Mesenchymal stem cell (in vitro differentiated cells and primary cell): ENCODE measurements around the gene ITGAL.

ENCODE experiments used
- DNase-seq: peaks from one replicate; pipeline ENCODE4 v3.0.0-alpha.2; 2013
- H2AFZ ChIP-seq: one replicate; pipeline ENCODE4 v1.6.1; 2013; ENCODE audit warnings: low read depth, mild to moderate bottlenecking, control low read depth, inconsistent platforms, low read length, moderate library complexity
- H2AK5ac ChIP-seq: 2 replicates; pipeline ENCODE4 v1.6.1; 2013; ENCODE audit warnings: low read length, moderate library complexity, mild to moderate bottlenecking, inconsistent platforms; ENCODE audit not compliant: severe bottlenecking
- H2BK120ac ChIP-seq: one replicate; pipeline ENCODE4 v1.6.1; 2013; ENCODE audit warnings: low read depth, mild to moderate bottlenecking, inconsistent platforms, low read length, moderate library complexity
- H2BK12ac ChIP-seq, 2 experiments: one replicate each; pipeline ENCODE4 v1.6.1; 2013; ENCODE audit warnings: inconsistent platforms in 2 of 2, low read length in 2 of 2, mild to moderate bottlenecking in 2 of 2, moderate library complexity in 2 of 2, control low read depth in 1 of 2
- H2BK15ac ChIP-seq: one replicate; pipeline ENCODE4 v1.6.1; 2013; ENCODE audit warnings: mild to moderate bottlenecking, low read depth, inconsistent platforms; ENCODE audit not compliant: poor library complexity, severe bottlenecking
- H2BK5ac ChIP-seq: 2 replicates; pipeline ENCODE4 v1.6.1; 2013; ENCODE audit warnings: low read depth, mild to moderate bottlenecking, low read length, control low read depth, inconsistent platforms; ENCODE audit not compliant: poor library complexity, severe bottlenecking
- H3K14ac ChIP-seq, 2 experiments: one replicate each; pipeline ENCODE4 v1.6.1; 2013; ENCODE audit warnings: inconsistent platforms in 2 of 2, low read length in 2 of 2, control low read depth in 1 of 2, mild to moderate bottlenecking in 1 of 2, moderate library complexity in 1 of 2
- H3K18ac ChIP-seq, 2 experiments: one replicate each; pipeline ENCODE4 v1.6.1; 2013; ENCODE audit warnings: inconsistent platforms in 2 of 2, low read length in 2 of 2, control low read depth in 1 of 2, low read depth in 1 of 2, mild to moderate bottlenecking in 1 of 2
- H3K23ac ChIP-seq, 2 experiments: one replicate each; pipeline ENCODE4 v1.6.1; 2013; ENCODE audit warnings: inconsistent platforms in 2 of 2, low read length in 2 of 2, mild to moderate bottlenecking in 2 of 2, moderate library complexity in 2 of 2, control low read depth in 1 of 2
- H3K27ac ChIP-seq: 2 replicates; pipeline ENCODE4 v1.5.1; 2013; ENCODE audit warnings: mild to moderate bottlenecking, moderate library complexity, low read length, control low read depth, inconsistent platforms; ENCODE audit not compliant: poor library complexity, severe bottlenecking
- H3K27me3 ChIP-seq, 2 experiments: 2 replicates each; pipeline versions ENCODE4 v1.6.1 to v1.7.0; 2013; ENCODE audit warnings: low read length in 2 of 2, mild to moderate bottlenecking in 2 of 2, moderate library complexity in 2 of 2, control low read depth in 1 of 2, inconsistent platforms in 1 of 2; ENCODE audit not compliant: control insufficient read depth in 1 of 2, insufficient read depth in 1 of 2
- H3K36me3 ChIP-seq, 2 experiments: 2 replicates each; pipeline versions ENCODE4 v1.6.1 to v1.7.0; 2013; ENCODE audit warnings: low read length in 2 of 2, control low read depth in 1 of 2, inconsistent platforms in 1 of 2, low read depth in 1 of 2, mild to moderate bottlenecking in 1 of 2; ENCODE audit not compliant: insufficient read depth in 2 of 2, control insufficient read depth in 1 of 2
- H3K4ac ChIP-seq, 2 experiments: one replicate each; pipeline ENCODE4 v1.6.1; 2013; ENCODE audit warnings: inconsistent platforms in 2 of 2, low read length in 2 of 2, mild to moderate bottlenecking in 2 of 2, moderate library complexity in 2 of 2, control low read depth in 1 of 2, low read depth in 1 of 2
- H3K4me1 ChIP-seq: 2 replicates; pipeline ENCODE4 v1.6.1; 2013; ENCODE audit warnings: low read depth, low read length, control low read depth; ENCODE audit not compliant: control insufficient read depth, insufficient read depth
- H3K4me2 ChIP-seq: 2 replicates; pipeline ENCODE4 v1.6.1; 2013; ENCODE audit warnings: low read length, mild to moderate bottlenecking, inconsistent platforms; ENCODE audit not compliant: poor library complexity, severe bottlenecking
- H3K4me3 ChIP-seq, 2 experiments: 2 replicates each; pipeline versions ENCODE4 v1.5.1 to v1.7.0; 2013; ENCODE audit warnings: low read length in 2 of 2, mild to moderate bottlenecking in 2 of 2, control low read depth in 1 of 2, low read depth in 1 of 2; ENCODE audit not compliant: insufficient read depth in 1 of 2
- H3K79me1 ChIP-seq: replicated peaks from 2 replicates; pipeline ENCODE4 v1.6.1; 2013; ENCODE audit warnings: mild to moderate bottlenecking, control low read depth, low read length, inconsistent platforms; ENCODE audit not compliant: poor library complexity, severe bottlenecking
- H3K9ac ChIP-seq: 2 replicates; pipeline ENCODE4 v1.7.0; 2013; ENCODE audit warnings: mild to moderate bottlenecking, low read length, moderate library complexity
- H3K9me3 ChIP-seq: 2 replicates; pipeline ENCODE4 v1.7.0; 2013; ENCODE audit warnings: mild to moderate bottlenecking, low read length; ENCODE audit not compliant: control insufficient read depth
- H4K8ac ChIP-seq: one replicate; pipeline ENCODE4 v1.6.1; 2013; ENCODE audit warnings: inconsistent platforms, mild to moderate bottlenecking, low read length, moderate library complexity
- H4K91ac ChIP-seq: one replicate; pipeline ENCODE4 v1.6.1; 2013; ENCODE audit warnings: mild to moderate bottlenecking, low read length, inconsistent platforms
- WGBS: methylation state at CpG from one replicate; pipeline ENCODE4 v1.1.7; 2013; ENCODE audit warnings: mixed read lengths; 5-methylcytosine and 5-hydroxymethylcytosine counted together

ITGAL gene

GRCh38 chr16:30518552-30518951 is 46.0 kb downstream of the ITGAL start:
- Histone ChIP-seq H3K79me1 (no peaks in the 10 kb centered on the region), H3K9ac (no peak overlapping the region), H2AFZ (no peak overlapping the region), H2AK5ac (no peak overlapping the region), H2BK5ac (no peak overlapping the region), H4K91ac (no peak overlapping the region), H3K4ac (no peak overlapping the region), H3K9me3 (no peaks in the 10 kb centered on the region), H2BK120ac (no peak overlapping the region), H3K14ac (no peak overlapping the region), H3K4me2 (no peak overlapping the region), H3K18ac (no peak overlapping the region), H2BK12ac (no peak overlapping the region), H4K8ac (no peak overlapping the region), H2BK15ac (no peak overlapping the region), H3K27me3 (peaks cover 0 to 32% of the 10 kb centered on the region in 2 experiments), H3K23ac (no peak overlapping the region), H3K27ac (no peak overlapping the region), H3K4me1 (peaks cover 11% of the 10 kb centered on the region), H3K36me3 (no peaks in the 10 kb centered on the region), H3K4me3 (no peak overlapping the region)
- no peak for DNase-seq
- WGBS = 95% methylated on average over 10 of the region's 10 CpGs

GRCh38 chr16:30519120-30520049 is 46.8 kb downstream of the ITGAL start:
- Histone ChIP-seq H3K23ac (no peak overlapping the region), H3K9ac (no peak overlapping the region), H2BK15ac (no peak overlapping the region), H2AFZ (no peak overlapping the region), H3K36me3 (peaks cover under 1 to 4% of the 10 kb centered on the region in 2 experiments), H3K27me3 (peaks cover 0 to 32% of the 10 kb centered on the region in 2 experiments), H3K4me1 (peaks cover 17% of the 10 kb centered on the region), H3K27ac (no peak overlapping the region), H3K18ac (no peak overlapping the region), H3K9me3 (no peaks in the 10 kb centered on the region), H4K91ac (no peak overlapping the region), H3K14ac (no peak overlapping the region), H4K8ac (no peak overlapping the region), H3K4me3 (no peak overlapping the region), H3K4me2 (no peak overlapping the region), H2BK5ac (no peak overlapping the region), H3K4ac (no peak overlapping the region), H2BK12ac (no peak overlapping the region), H3K79me1 (peaks cover 2% of the 10 kb centered on the region), H2BK120ac (no peak overlapping the region), H2AK5ac (no peak overlapping the region)
- no peak for DNase-seq
- 96% methylated on average over 20 of the region's 20 CpGs for WGBS

GRCh38 chr16:30521476-30521872 is 48.9 kb downstream of the ITGAL start:
- no peak overlapping the region for H3K23ac ChIP-seq
- H3K14ac ChIP-seq = no peak overlapping the region
- WGBS = 95% methylated on average over 7 of the region's 7 CpGs
- H3K79me1 ChIP-seq = peaks cover 10% of the 10 kb centered on the region
- H3K27me3 ChIP-seq = peaks cover 0 to 27% of the 10 kb centered on the region in 2 experiments
- H3K9me3 ChIP-seq = no peaks in the 10 kb centered on the region
- H3K4me2 ChIP-seq = no peak overlapping the region
- H2AK5ac ChIP-seq = no peak overlapping the region
- no peak overlapping the region for H2BK12ac ChIP-seq
- peaks cover 8 to 14% of the 10 kb centered on the region in 2 experiments for H3K36me3 ChIP-seq
- no peak overlapping the region for H2BK120ac ChIP-seq
- no peak overlapping the region for H3K18ac ChIP-seq
- DNase-seq = no peak
- no peak overlapping the region for H3K9ac ChIP-seq
- no peak overlapping the region for H3K4ac ChIP-seq
- H2BK15ac ChIP-seq = no peak overlapping the region
- H3K4me1 ChIP-seq = peaks cover 25% of the 10 kb centered on the region
- H3K4me3 ChIP-seq = no peak overlapping the region
- no peak overlapping the region for H4K8ac ChIP-seq
- H2BK5ac ChIP-seq = no peak overlapping the region
- no peak overlapping the region for H4K91ac ChIP-seq
- H3K27ac ChIP-seq = no peak overlapping the region
- H2AFZ ChIP-seq = no peak overlapping the region

GRCh38 chr16:30521873-30522641 is 49.5 kb downstream of the ITGAL start:
- WGBS = 79% methylated on average over 11 of the region's 11 CpGs
- H4K8ac ChIP-seq = no peak overlapping the region
- H4K91ac ChIP-seq = no peak overlapping the region
- peaks cover 8 to 14% of the 10 kb centered on the region in 2 experiments for H3K36me3 ChIP-seq
- H3K27me3 ChIP-seq = peaks cover 0 to 21% of the 10 kb centered on the region in 2 experiments
- no peak overlapping the region for H2BK12ac ChIP-seq
- no peak overlapping the region for H3K4me3 ChIP-seq
- no peak overlapping the region for H2BK5ac ChIP-seq
- no peak overlapping the region for H3K4me2 ChIP-seq
- H3K14ac ChIP-seq = no peak overlapping the region
- no peak overlapping the region for H2BK15ac ChIP-seq
- no peak overlapping the region for H2AK5ac ChIP-seq
- H3K18ac ChIP-seq = no peak overlapping the region
- peaks cover 10% of the 10 kb centered on the region for H3K79me1 ChIP-seq
- no peak overlapping the region for H2AFZ ChIP-seq
- H3K4me1 ChIP-seq = peaks cover 23% of the 10 kb centered on the region
- H2BK120ac ChIP-seq = no peak overlapping the region
- no peak overlapping the region for H3K27ac ChIP-seq
- no peaks in the 10 kb centered on the region for H3K9me3 ChIP-seq
- no peak overlapping the region for H3K23ac ChIP-seq
- no peak for DNase-seq
- H3K4ac ChIP-seq = no peak overlapping the region
- no peak overlapping the region for H3K9ac ChIP-seq
